Astrocyte (in vitro differentiated cells and primary cell): Measurements from ENCODE around the gene TIMM22.

Source experiments
- EZH2 ChIP-seq: IDR thresholded peaks from 2 replicates; pipeline ENCODE4 v1.6.1; 2012; ENCODE audit warnings: mild to moderate bottlenecking, low read length, inconsistent platforms; ENCODE audit not compliant: insufficient read depth
- TF ChIP-seq, protein P1 (sequence below): IDR thresholded peaks from 2 replicates; pipeline ENCODE4 v1.5.1; 2011; ENCODE audit warnings: low read depth, mild to moderate bottlenecking, inconsistent platforms, low read length, moderate library complexity; ENCODE audit not compliant: insufficient read depth

DNA sequence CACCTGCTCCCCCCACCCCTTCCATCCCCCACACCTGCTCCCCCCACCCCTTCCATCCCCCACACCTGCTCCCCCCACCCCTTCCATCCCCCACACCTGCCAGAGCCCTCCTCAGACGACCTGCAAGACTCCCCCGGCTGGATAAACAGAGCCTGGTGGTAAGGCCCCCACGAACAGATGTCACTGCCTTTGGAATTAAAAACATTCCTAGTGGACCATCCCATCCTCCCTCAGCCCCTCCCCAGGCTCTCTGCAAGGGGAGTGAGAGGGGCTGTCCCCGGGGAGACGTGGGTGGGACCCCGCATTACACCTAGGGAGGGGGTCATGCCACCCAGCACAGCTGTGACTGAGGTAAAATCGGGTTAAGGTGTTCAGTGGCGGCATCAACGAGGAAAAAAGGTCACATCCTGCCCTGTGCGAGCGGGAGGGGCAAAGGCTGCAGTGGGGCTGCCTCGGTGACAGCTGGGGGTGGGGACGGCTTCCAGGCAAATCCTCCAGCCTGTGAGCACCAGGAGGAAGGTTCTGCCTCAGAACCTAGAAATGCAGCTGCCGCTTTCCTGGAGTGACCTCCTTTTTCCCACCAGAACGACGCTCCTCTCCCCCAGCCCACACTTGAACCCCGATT is 38.7 kb downstream of the TIMM22 start:
- no peak for TF ChIP-seq EZH2
- TF ChIP-seq, protein P1, sequence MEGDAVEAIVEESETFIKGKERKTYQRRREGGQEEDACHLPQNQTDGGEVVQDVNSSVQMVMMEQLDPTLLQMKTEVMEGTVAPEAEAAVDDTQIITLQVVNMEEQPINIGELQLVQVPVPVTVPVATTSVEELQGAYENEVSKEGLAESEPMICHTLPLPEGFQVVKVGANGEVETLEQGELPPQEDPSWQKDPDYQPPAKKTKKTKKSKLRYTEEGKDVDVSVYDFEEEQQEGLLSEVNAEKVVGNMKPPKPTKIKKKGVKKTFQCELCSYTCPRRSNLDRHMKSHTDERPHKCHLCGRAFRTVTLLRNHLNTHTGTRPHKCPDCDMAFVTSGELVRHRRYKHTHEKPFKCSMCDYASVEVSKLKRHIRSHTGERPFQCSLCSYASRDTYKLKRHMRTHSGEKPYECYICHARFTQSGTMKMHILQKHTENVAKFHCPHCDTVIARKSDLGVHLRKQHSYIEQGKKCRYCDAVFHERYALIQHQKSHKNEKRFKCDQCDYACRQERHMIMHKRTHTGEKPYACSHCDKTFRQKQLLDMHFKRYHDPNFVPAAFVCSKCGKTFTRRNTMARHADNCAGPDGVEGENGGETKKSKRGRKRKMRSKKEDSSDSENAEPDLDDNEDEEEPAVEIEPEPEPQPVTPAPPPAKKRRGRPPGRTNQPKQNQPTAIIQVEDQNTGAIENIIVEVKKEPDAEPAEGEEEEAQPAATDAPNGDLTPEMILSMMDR, result no peak
